Spleen (tissue), 7 donors: Measurements from ENCODE around the gene UTP25.

Experiments used
- CTCF ChIP-seq, 11 experiments: fragments of 200-600 bp in 7 of 11; fragments of 450-650 bp in 4 of 11; sonication (generic) in 4 of 11; IDR thresholded peaks in 8 of 11; conservative IDR thresholded peaks in 3 of 11; 1 replicate in 7 of 11; 2 replicates in 4 of 11; pipeline versions ENCODE4 v1.4.0 to v1.8.0; 2016 to 2021; ENCODE audit warnings: antibody characterized with exemption in 11 of 11, inconsistent platforms in 4 of 11, mild to moderate bottlenecking in 1 of 11
- POLR2A ChIP-seq, 3 donors: fragments of 450-650 bp; IDR thresholded peaks; one replicate each; pipeline ENCODE4 v1.5.1; 2017; ENCODE audit warnings: antibody characterized with exemption in 3 of 3, mild to moderate bottlenecking in 1 of 3
- POLR2AphosphoS5 ChIP-seq, 3 donors: sonication (generic); formaldehyde crosslinking; IDR thresholded peaks; one replicate each; pipeline ENCODE4 v1.5.1; 2017; ENCODE audit warnings: antibody characterized with exemption in 3 of 3
- donor health status: DM: no; HTN: no; CAD: no; lungs with moderate emphysema.
- donor health status: DM: no; HTN: no; CAD: no.
- donor health status: DM: no; HTN: no; CAD: no.

GRCh38 chr1:209893751-209894150 lies 66.0 kb downstream of the UTP25 start:
- TF ChIP-seq CTCF (IDR thresholded peaks at IDR 0.05 in 8 of 11, conservative IDR thresholded peaks at IDR 0.05 in 3 of 11) (no peak), POLR2AphosphoS5 (IDR thresholded peaks at IDR 0.05) (no peak), POLR2A (IDR thresholded peaks at IDR 0.05) (no peak)
